ENCODE data around the gene RBPJ. TPM values are rescaled to one million over a fixed set of nuclear protein-coding genes. Genes with fewer than 3 reads are reported as not detected.

The RBPJ gene
- polyA plus RNA-seq, 3 donors = 75.3 to 177 (median 128) TPM

DNA sequence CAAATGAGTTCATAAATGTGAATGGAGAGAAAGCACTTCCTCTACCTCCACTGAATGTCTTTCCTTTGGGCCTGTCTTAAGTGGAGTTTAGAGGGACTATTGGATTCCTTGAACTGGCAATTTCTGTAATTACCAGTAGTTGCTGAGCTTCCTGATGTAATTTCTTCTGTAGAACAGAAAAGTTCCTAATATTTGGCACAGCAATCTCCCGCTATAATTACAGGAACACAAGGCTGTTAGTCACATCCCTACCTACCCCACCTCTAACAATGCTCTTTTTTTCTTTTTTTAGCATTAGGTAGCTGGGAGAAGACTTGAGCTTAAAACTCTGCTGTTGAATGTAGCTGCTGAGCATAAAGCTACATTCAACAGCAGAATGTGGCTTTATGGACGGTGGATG lies 24.8 kb upstream of the RBPJ start:
- Mint-ChIP-seq H3K27ac (no peak overlapping the region), H3K36me3 (peaks cover 0 to 2% of the 10 kb centered on the region in 2 donors), H3K9me3 (no peaks in the 10 kb centered on the region), H3K4me3 (no peak overlapping the region), H3K27me3 (ENCODE audit: low read depth in 3 of 3) (peaks cover 0 to 1% (median 0%) of the 10 kb centered on the region in 3 donors), H3K4me1 (peaks cover 24% of the 10 kb centered on the region)
- TF ChIP-seq, protein P1, sequence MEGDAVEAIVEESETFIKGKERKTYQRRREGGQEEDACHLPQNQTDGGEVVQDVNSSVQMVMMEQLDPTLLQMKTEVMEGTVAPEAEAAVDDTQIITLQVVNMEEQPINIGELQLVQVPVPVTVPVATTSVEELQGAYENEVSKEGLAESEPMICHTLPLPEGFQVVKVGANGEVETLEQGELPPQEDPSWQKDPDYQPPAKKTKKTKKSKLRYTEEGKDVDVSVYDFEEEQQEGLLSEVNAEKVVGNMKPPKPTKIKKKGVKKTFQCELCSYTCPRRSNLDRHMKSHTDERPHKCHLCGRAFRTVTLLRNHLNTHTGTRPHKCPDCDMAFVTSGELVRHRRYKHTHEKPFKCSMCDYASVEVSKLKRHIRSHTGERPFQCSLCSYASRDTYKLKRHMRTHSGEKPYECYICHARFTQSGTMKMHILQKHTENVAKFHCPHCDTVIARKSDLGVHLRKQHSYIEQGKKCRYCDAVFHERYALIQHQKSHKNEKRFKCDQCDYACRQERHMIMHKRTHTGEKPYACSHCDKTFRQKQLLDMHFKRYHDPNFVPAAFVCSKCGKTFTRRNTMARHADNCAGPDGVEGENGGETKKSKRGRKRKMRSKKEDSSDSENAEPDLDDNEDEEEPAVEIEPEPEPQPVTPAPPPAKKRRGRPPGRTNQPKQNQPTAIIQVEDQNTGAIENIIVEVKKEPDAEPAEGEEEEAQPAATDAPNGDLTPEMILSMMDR (IDR thresholded peaks at IDR 0.05) = no peak
- WGBS (ENCODE audit: insufficient coverage) = 100% methylated on average over 1 of the region's 2 CpGs
- no peak overlapping the region for H3K27ac ChIP-seq (ENCODE audit: low read depth in 1 of 2, low read length in 2 of 2)
- H3K4me1 ChIP-seq (ENCODE audit: control insufficient read depth in 1 of 2, insufficient read depth in 2 of 2, low read length in 2 of 2) = peaks cover 10 to 21% of the 10 kb centered on the region in 2 donors
- no peak overlapping the region for H2AFZ ChIP-seq (ENCODE audit: insufficient read depth, low read depth, low read length, poor library complexity, severe bottlenecking)
- DNase-seq = no peak
- H3K4me3 ChIP-seq (replicated peaks in 1 of 3; ENCODE audit: low read depth in 2 of 3, low read length in 3 of 3) = no peak overlapping the region
- H3K36me3 ChIP-seq (replicated peaks in 1 of 2; ENCODE audit: control insufficient read depth in 1 of 2, insufficient read depth in 2 of 2, low read length in 2 of 2) = no peaks in the 10 kb centered on the region
- no peak overlapping the region for H3K4me2 ChIP-seq (replicated peaks; ENCODE audit: extremely low read depth, low read length, poor library complexity, severe bottlenecking)
- intact Hi-C loops (cut with micrococcal nuclease) = no loop called here
- no peaks in the 10 kb centered on the region for H4K20me1 ChIP-seq (ENCODE audit: insufficient read depth, low read length)
- no peaks in the 10 kb centered on the region for H3K79me2 ChIP-seq (ENCODE audit: insufficient read depth, low read length)
- H3K27me3 ChIP-seq (ENCODE audit: control insufficient read depth in 2 of 2, insufficient read depth in 2 of 2, low read length in 2 of 2) = no peaks in the 10 kb centered on the region
- no peak overlapping the region for H3K9ac ChIP-seq (ENCODE audit: insufficient read depth, low read length, poor library complexity, severe bottlenecking)
- no peaks in the 10 kb centered on the region for H3K9me3 ChIP-seq (replicated peaks in 1 of 2; ENCODE audit: control insufficient read depth in 1 of 2, insufficient read depth in 1 of 2, low read length in 2 of 2)

GRCh38 chr4:26296514-26296913 lies 24.3 kb upstream of the RBPJ start:
- TF ChIP-seq, protein P1 (IDR thresholded peaks at IDR 0.05) = no peak
- Mint-ChIP-seq H3K4me1 (peaks cover 25% of the 10 kb centered on the region), H3K36me3 (peaks cover 0 to 2% of the 10 kb centered on the region in 2 donors), H3K9me3 (no peaks in the 10 kb centered on the region), H3K27me3 (ENCODE audit: low read depth in 3 of 3) (peaks cover 0 to 1% (median 0%) of the 10 kb centered on the region in 3 donors), H3K27ac (no peak overlapping the region), H3K4me3 (no peak overlapping the region)
- no peaks in the 10 kb centered on the region for H3K9me3 ChIP-seq (replicated peaks in 1 of 2; ENCODE audit: control insufficient read depth in 1 of 2, insufficient read depth in 1 of 2, low read length in 2 of 2)
- WGBS (ENCODE audit: insufficient coverage) = no CpG with 5 or more reads among the region's 4 CpGs
- H3K4me3 ChIP-seq (replicated peaks in 1 of 3; ENCODE audit: low read depth in 2 of 3, low read length in 3 of 3) = no peak overlapping the region
- no peaks in the 10 kb centered on the region for H3K36me3 ChIP-seq (replicated peaks in 1 of 2; ENCODE audit: control insufficient read depth in 1 of 2, insufficient read depth in 2 of 2, low read length in 2 of 2)
- no peak overlapping the region for H3K9ac ChIP-seq (ENCODE audit: insufficient read depth, low read length, poor library complexity, severe bottlenecking)
- no peaks in the 10 kb centered on the region for H3K79me2 ChIP-seq (ENCODE audit: insufficient read depth, low read length)
- intact Hi-C loops (cut with micrococcal nuclease) = no loop called here
- no peaks in the 10 kb centered on the region for H4K20me1 ChIP-seq (ENCODE audit: insufficient read depth, low read length)
- no peak overlapping the region for H3K27ac ChIP-seq (ENCODE audit: low read depth in 1 of 2, low read length in 2 of 2)
- no peak overlapping the region for H2AFZ ChIP-seq (ENCODE audit: insufficient read depth, low read depth, low read length, poor library complexity, severe bottlenecking)
- H3K4me1 ChIP-seq (ENCODE audit: control insufficient read depth in 1 of 2, insufficient read depth in 2 of 2, low read length in 2 of 2) = peaks cover 13 to 26% of the 10 kb centered on the region in 2 donors
- no peak for DNase-seq
- no peaks in the 10 kb centered on the region for H3K27me3 ChIP-seq (ENCODE audit: control insufficient read depth in 2 of 2, insufficient read depth in 2 of 2, low read length in 2 of 2)
- no peak overlapping the region for H3K4me2 ChIP-seq (replicated peaks; ENCODE audit: extremely low read depth, low read length, poor library complexity, severe bottlenecking)
